Activated CD4-positive, alpha-beta T cell treated with anti-CD3 and anti-CD28 coated beads, Interleukin-2, amount 50 U/mL, for 48 hours (primary cell): ENCODE data around the gene KCNJ5.

Experiments
- DNase-seq, 2 experiments: peaks; one replicate each; pipeline ENCODE4 v3.0.0-alpha.2; 2020

The KCNJ5 gene

DNA sequence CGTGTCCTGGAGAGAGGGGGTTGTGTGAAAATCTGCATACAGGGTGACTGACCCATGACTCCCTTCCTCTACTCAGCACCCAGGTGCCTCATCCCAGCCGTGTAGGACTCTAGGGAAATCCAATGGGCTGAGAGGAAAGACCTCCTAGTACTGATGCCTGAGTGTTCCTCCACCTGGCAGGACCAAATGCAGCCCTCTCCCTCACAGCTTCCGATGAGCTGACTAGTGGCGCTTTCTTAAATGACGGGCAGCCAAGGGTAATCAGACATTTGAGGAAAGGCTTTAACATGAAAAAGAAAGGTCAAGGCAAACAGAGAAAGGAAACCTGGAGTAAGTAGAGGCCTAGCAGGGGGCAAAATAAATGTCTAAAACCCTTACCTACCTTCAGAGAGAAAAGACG is 19.1 kb upstream of the KCNJ5 start:
- no peak for DNase-seq

DNA sequence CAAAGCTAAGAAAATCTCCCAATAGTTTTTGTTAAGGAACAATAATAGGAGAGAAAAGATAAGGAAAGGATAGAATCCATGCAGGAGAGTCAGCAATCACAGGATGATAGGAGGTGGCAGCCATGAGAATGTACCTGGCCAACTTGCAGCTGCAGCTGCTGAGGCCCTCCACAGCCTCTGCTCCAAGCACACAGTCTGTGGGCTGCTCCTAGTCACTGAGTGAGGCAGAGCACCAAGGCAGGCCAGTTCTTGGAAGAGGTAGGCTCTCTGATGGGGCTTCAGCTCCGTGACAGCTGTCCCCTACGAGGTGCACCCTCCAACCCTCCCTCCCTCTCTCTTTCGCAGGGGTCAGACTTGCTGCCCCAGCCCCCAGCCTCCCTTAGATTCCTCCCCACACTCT is 18.6 kb upstream of the KCNJ5 start:
- no peak for DNase-seq

DNA sequence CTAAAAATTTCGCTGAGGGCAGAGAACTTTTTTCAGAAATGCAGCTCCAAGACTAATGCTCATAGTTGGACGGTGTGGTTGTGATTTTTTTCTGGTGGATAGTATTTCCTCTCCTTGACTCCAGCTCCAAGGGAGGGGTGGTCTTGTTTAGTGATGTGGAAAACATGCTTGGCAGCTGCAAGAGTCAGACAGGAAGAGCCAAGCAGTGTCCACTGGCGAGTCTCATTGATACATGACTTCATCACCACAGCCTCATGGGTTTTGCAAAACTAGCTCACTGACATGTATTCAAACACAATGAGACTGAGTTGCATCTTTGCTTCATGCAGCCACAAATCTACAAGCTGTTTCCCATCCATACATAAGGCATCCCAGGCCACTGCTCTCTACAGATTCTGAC is 16.7 kb upstream of the KCNJ5 start:
- DNase-seq = no peak

DNA sequence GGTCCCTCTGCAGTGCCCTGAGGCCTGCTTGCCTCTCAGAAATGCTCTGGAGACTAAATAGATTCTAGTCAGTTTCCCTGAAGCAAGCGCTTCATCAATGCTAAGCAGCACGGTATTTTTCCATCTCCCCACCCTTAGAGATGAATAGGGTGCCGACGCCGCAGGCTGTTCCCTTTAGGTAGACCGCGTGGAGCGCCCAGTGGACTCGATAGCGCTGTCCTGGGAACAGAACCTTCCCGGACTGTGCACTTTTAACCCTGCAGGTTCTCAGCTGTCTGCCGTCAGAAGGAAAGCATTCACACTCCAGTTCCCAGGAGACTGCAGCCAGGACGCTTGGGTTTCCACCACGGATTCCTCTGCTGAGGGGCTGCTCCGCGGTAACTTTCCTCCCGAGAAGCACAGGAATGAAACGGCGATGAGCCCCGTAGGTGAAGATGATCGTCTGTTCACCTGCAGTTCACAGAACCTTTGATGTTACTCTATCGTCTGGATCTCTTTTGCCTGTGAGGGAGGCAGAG is 15.0 kb upstream of the KCNJ5 start:
- no peak for DNase-seq

DNA sequence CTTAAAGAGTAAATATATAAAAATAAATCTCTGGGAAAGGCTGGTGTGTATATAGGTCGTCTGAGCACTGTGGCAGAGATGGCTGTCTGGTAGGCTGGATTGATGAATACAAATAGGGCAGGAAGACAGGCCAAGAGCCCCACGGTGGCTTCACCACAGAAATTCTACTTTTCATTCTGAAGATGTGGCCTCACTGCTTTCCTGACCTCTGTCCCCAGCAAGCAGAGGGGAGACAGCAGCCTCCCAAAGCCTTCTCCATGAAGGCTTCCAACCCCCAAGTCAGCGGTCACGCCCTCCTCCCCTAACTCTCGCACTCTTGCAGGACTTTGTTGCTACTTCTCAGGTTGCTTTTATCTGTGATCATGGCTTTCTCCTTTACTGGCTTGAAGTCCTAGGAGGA is 13.4 kb upstream of the KCNJ5 start:
- DNase-seq = no peak

DNA sequence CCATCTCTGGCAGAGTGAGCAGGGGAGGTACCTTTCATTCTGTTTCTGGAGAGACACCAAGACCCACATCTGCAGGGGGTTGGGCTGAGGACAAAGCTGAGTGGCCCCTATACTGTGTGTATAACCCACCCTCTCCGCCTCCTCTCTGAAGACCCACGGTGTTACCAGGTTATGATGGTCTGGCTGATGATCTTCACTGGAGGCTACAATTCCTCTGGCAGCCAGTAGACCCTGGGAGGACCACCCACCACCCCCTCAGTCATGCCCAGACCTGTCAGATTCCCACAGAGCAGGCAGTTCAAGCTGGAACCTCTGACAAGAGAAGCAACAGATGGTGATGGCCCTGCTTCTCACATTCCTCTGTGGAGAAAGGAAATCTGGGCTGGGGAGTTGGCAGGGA is 12.7 kb upstream of the KCNJ5 start:
- DNase-seq = no peak

DNA sequence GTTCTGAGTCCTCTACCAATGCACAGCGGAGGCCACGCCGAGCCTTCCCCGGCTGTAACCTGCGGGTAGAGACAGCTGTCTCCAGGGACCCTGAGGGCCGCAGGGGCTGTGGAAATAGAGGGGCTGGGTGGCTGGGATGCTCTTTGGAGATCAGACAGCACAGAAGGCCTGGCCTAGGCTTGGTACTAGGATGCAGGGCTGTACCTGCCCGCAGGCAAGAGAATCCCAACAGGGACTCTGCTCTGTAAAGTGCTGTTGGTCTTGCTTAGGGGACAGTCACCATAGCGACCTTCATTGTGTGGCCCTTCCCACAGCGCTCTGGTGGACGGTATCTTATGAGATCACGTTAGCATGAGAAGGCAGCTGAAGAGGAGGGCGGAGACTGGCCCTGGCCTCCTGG is 11.3 kb upstream of the KCNJ5 start:
- DNase-seq = no peak

DNA sequence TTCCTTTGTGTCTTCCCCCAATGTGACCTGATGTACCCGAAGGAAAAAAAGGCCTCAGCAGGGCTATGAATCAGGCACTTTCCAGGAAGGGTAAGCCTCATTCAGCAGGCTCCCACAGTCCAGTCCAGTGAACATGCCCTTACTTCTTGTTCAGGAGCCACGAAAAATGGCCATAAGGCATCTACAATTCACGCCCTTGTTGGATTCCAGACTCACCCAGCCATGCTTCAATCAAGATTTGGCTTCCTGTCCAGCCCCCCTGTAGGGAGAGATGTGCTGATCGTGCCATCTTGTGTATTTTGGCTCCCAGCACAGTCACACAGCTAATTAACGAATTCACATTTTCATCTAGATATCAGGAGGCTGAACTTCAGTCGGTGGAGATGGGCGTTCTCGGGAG is 9.9 kb upstream of the KCNJ5 start:
- DNase-seq = no peak

DNA sequence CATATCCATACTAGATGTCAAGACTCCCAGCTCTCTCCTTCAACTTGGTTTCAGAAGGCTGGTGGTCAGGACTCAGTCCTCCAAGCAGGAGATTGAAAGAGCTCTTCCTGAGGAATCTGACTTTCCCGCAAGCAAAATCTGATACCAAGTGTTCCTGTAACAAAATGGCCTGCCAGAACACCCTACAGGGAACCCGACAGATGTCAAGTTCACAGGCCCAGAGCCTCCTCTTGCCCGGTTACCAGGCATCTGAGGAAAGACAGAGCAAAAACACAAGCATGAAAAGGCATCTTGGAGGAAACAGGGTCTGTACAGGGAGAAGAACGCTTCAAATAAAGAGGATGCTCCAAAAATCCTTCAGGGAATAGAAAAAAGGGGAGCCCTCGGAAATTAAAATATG is 8.7 kb upstream of the KCNJ5 start:
- no peak for DNase-seq

DNA sequence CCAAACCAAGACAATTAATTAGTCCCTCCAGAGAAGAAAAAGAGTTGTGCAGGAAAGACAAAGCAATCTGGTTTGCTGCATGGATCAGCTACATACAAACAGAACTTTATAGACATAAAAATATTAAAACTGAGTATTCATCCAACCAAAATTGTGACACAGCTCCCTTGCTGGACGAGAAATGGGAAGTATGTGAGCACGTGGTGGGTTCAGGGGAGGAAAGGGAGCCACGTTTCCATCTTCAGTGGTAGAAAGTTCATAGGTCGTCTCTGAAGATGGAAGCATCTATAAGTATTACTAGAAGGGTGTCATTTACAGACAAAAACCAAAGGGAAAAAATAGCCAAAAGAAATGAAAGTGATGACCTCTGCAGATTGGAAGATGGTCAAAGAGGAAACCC is 7.1 kb upstream of the KCNJ5 start:
- no peak for DNase-seq

DNA sequence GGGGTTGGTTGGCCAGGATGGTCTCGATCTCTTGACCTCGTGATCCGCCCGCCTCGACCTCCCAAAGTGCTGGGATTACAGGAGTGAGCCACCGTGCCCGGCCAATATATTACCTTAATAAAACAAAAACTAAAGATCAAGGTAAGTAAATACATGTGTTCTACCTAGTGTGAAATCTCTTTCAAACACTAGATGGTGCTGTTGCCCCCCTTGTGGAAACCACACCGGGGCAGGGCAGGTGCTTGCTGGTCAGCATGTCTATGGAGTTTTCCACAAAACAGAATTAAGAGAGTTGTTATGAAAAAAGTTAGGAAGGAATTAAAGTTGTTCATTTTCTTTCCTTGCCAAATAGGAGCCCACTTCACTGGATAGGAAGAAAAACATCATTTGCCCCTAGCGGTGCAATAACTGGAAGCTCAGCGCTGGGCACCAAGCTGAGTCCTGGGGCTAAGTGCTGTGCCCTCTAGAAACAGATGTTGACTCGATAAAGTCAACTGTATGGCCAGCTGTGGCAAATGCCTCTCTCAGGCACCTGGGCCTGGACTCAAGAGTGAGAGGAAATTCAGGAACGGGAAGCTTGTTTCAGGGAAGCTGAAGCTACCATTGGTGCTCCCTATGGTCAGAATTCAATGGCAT is 6.3 kb upstream of the KCNJ5 start:
- peak; percentile 54 to 67 for DNase-seq

DNA sequence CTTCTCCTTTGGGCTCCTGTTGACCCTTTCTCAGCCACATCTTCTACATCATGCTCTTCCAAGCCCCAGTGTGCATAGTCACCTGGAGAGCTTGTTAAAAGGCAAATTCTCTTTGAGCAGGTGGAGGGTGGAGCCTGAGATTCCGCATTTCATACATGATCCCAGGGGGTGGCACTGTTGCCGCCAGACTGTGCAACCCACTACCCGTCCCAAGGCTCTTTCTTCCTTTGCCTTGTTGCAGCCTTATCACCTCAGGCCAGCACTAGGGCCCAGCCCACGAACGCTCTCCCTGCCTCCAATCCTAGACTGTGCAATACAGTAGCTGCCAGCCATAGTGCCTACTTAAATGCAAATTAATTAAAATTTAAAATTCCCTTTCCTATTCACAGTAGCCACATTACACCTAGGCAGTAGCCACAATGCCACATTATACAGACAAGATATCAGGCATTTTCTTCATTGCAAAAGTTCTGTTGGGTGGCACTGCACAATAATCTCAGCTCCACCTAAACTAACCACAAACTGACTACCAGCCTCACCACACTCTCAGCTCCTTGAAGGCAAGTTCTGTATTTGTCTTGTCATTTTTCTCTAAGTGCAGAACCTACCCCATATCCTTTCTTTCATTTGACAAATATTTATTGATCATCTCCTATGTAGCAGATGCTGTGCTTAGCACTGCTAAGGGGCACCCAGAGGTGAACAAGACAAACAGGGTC is 4.6 kb upstream of the KCNJ5 start:
- DNase-seq = no peak

DNA sequence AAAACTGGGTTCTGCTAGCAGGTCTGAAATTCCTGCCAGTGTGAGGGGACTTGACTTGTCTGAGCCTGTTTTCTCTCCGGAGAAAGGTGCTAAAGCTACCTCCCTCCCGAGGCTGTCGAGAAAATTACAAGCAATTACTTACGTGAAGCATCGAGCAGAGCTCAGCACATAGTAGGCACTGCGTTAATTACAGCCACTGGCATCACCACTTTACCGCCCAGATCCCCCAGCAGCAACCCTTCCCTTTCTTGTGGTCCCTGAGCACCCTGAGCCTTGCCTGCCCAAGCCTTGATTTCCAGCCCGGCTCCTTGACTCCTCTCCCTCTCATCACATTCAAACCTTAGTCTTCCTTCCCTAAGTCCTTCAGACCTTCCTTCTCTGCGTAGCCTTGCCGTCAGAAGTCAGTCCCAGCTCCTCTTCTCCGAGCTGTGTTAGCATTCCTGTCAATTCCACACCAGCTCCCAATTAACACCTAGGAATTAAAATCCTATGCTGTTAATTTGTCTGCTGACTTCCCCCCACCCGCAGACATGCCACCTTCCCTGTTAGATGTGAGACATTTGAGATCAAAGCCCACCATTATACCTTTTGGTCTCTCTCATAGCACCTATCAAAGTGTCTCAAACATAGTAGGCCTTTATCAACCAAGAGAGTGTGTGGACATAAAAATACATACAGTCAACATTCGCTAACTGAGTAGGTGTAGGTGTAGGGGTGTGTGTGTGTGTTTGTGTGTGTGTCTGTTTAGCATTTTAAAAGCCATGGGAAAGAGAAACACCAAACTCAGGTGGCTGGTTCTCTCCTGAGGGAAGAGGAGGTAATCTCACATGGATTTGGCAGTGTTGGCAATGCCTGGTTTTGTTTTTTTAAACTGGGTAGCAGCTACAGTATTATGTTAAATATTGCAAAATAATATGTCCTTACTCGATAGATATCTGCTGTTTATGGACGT is 2.8 kb upstream of the KCNJ5 start:
- DNase-seq = no peak

DNA sequence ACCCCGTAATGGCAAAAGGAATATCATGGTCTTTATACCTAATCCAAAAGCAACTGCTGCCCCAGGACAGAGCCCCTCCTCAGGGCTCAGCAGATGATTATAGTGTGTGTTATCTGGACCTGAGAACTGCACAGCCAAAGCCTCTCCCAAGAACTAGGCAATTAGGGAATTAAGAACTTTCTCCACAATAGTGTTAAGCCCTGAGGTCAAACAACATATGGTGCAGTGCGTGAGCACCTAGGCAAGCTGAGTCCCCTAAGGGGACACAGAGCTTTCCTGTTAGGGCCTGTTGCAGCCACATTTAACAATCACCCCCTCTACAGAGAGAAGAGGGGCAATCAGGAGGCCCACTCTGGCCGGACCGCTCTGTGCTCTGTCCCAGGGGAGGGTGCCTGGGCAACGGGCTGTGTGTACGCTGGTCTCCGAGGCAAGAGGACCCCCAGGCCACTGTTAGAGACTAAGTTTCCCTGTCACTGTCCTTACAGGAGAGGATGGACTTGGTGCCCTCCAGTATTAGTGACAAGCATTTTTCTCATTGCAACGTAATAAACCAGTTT is 1.4 kb upstream of the KCNJ5 start:
- DNase-seq = no peak

DNA sequence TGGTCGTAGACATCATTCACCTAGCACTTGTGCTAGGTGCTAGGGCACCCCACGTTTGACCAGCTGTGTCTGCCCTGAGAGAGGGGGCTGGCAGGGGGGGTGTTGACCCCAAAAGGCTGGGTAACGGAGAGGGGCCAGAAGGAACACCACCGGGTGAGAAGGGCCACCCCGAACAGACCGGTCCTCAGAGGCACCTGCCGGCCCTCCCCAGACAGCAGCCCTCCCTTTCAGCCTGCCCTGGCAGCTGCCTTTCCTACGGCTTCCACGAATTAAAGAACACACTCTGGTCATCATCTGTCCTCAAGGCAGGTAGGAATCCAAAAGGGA is 977 bp upstream of the KCNJ5 start:
- DNase-seq = no peak

DNA sequence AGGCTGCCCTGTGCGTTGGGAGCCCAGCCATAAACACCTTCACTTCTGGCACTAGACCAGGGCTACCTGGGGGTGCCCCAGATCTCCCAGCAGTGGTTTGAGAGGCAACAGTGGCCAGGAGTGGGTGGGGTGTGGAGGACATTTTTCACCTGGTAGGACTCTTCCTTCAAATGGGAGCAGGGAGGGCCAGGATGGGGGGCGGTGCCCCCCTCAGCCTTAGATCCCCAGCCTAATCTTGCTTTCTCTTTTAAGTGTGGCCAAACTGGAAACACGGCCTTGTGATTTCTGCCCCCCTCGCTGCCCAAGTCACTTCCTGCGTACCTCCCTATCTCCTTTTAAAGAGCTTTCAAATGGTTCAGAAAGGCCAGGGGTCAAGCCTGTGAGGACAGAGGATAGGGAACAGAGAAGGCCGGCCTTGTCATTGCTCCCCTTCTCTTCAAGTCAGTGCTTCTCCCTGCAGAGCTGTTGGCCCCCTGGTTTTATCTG is 800 bp downstream of the KCNJ5 start:
- no peak for DNase-seq

DNA sequence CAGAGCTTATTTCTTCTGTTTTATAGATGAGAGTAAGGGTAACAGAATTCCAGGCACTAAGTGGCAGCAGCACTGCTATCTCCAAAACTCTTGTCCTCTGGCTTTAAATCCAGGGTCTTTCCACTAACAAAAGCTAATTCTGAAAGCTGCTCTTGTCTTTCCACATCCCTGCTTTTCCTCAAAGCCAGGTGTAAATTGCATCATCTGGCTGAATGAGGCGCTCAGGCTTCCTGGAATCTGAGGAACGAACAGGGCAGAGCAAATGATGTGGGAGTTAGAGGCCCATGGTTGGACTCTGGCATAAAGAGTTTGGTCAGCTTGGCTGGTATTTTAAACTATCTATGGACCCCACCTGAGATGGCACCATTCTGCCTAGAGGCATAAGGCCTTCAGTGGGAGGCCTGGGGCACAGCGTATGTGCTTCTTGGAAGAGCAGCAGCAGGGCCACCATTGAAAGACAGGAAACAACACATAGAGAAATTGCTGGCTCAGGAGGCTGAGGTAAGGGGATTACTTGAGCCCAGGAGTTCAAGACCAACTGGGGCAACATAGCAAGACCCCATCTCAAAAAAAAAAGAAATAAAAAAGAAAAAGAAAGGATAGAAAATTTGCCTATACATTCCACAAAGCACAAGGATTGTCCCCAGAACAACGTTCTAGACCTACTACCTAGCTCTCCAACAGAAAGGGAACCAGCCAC is 1.9 kb downstream of the KCNJ5 start:
- no peak for DNase-seq

DNA sequence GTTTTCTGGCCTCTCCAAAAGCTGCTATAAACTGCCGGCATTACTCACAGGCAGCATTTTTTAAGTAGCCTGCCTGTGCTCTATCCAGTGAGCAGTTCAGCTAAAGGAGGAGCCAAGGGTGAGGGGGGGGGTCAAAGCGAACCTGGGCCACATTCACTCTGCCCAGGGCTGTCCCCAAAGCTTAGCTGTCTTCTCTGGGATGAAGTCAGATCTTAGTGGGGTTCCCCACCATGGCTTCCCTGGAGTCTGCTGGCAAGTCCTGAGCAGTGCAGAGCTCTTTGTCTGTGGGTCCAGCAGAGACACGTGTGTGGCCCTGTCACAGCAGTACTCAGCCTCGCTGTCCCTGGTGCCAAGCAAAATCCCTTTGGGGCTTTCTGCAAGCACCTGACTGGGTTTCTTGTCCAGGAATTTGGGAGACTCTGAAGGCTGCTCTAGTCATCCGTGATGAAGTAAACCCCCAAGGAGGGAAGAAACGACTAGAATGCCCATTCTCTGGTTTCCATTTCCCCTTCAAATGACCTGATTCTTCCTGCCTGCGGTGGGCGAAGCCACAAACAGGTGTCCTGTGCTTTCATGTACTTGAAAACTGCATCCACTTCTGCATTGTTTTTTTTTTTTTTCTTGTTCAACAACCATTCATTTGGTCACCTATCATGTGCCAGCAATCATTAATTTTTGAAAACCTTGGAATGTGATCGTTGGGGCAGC is 2.6 kb downstream of the KCNJ5 start:
- DNase-seq = no peak

DNA sequence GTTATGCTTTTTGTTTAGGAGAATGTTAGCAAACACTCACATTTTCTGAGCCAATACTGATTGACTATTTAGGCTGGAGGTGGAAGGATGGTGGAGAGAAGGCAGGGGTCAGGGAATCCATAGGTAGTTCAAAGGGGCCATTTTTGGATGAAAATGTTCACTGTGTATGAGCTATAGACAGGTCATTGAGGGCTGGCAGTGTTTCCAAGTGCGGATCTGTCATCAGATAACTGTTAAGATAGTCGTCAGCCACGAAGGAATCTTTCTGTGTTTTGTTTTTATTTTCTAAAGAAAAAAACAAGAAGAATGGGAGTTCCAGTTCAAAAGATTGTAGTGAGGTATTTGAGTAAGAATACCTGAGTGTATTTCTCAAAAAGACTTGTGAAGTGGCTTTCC is 3.1 kb downstream of the KCNJ5 start:
- no peak for DNase-seq

DNA sequence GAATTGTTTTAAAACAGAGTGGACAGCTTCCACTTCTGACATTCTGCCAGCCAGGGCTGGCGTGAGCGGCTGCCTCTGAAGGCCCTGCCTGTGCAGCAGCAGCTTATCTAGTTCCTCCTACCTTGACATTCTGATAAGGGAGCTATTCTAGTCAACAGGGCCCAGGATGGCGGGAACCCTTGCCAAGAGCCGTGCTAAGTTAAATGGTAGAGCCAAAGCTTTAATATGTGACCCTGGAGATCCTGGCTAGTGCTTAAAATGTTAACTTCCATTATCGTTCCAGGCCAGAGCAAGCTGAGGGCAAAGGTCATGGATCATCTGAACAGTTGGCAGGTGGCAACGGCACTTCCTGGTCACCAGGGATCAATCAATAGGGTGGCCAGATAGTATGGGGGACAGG is 3.5 kb downstream of the KCNJ5 start:
- no peak for DNase-seq

DNA sequence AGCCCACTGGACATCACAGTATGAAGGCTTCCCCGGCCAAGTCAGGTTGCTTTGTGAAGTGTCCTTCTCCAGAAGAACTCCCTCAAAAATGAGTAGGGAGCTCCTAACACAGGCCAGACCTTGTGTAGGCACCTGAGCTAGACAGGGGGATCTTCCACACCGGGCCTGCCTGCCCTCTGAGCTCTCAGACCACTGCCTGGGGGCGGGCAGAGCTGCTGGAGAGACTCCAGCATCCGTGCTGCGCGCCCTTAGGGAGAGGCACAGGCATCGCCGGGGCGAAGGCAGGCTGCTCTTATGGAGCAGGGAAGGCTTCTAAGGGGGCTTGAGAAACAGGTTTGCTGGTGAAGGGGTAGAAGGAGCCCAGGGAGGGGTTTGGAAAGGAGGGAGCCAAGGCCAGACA is 4.4 kb downstream of the KCNJ5 start:
- DNase-seq = no peak

DNA sequence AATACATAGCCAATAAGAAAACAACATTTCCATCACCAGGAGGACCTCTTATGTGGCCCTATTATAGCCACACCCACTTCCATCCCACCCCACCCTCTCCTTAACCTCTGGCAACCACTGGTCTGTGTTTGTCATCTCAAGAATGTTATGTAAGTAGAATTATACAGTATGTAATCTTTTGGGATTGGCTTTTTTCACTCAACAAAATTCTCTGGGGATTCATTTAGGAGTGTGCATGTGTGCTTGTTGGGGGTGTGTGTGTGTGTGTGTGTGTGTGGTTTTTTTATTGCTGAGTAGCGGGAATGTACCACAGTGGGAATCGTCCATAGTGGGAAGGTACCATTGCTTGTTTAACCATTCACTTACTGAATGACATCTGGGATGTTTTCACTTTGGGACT is 5.2 kb downstream of the KCNJ5 start:
- no peak for DNase-seq
